Right lobe of liver (tissue), 4 donors: ENCODE data around the gene CNTN5.

Experiments
- CTCF ChIP-seq, 4 donors: fragments of 200-600 bp in 3 of 4; fragments of 450-650 bp in 1 of 4; IDR thresholded peaks; one replicate each; pipeline versions ENCODE4 v1.5.1 to v1.8.0; 2016 to 2022; ENCODE audit warnings: antibody characterized with exemption in 4 of 4, mild to moderate bottlenecking in 2 of 4
- POLR2A ChIP-seq: fragments of 450-650 bp; IDR thresholded peaks from one replicate; pipeline ENCODE4 v1.6.1; 2017; ENCODE audit warnings: antibody characterized with exemption, mild to moderate bottlenecking
- donor health status: DM: no; HTN: no; CAD: no.
- donor health status: DM: no; HTN: no; CAD: no.
- donor health status: DM: no; HTN: yes; CAD: no.

- TF ChIP-seq CTCF (IDR thresholded peaks at IDR 0.05) = no peak
- no peak for TF ChIP-seq POLR2A
Observed at GRCh38 chr11:99461913-99462312, 441.2 kb downstream of the CNTN5 start.
